Amniotic stem cell (primary cell): ENCODE measurements around the gene SCGN.

Source experiments
- DNase-seq: peaks from one replicate; lab custom pipeline; 2025; lab: John Stamatoyannopoulos, UW

The SCGN gene

DNA sequence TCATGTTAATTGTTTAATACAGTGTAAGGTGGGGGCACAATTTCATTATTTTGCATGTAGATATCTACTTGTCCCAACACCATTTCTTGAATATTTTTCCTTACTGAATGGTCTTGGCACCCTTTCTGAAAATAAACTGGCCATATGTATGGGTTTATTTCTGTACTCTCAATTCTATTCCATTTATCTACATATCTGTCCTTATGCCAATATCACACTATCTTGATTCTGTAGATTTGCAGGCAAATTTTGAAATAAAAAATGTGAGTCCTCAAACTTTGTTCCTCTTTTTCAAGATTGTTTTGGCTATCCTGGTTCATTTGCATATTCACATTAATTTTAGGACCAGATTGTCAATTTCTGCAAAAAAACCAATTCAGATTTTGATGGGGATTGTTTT, 34.8 kb downstream of the SCGN start:
- DNase-seq: no peak

DNA sequence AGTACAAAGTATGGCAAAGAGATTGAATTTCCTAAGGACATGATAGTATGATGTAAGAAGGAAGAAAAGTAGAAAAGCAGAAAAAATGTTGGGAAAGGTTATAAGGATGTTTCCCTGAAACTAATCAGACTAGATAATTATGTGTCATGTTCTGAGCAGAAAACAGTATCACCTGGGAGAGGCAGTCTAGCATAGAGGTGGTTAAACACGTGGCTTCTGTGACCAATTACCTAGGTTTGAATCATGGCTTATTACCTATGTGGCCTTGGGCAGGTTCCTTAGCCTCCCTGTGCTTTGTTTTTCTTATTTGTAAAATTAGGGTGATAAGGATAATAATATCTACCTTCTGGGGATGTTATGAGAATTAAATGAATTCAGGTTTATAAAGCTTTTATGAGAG, 38.0 kb downstream of the SCGN start:
- no peak for DNase-seq

DNA sequence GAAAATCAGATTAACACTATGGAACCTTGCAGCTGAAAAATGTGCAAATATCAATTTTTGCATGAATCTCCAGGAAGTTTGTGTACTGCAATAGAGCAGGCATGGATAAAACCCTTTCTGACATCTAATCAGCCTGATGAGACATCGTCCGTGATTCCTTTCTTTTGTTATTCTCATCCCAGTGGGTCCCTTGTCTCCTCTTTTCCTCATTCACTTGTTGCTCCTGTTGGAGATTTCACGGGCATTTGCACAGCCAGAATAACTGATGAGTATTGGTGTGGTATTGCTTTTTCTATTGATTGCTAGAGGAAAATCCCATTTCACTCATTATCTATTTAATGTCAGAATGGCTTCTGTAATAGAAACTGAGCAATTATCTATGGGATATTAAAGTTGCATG, 39.9 kb downstream of the SCGN start:
- no peak for DNase-seq

DNA sequence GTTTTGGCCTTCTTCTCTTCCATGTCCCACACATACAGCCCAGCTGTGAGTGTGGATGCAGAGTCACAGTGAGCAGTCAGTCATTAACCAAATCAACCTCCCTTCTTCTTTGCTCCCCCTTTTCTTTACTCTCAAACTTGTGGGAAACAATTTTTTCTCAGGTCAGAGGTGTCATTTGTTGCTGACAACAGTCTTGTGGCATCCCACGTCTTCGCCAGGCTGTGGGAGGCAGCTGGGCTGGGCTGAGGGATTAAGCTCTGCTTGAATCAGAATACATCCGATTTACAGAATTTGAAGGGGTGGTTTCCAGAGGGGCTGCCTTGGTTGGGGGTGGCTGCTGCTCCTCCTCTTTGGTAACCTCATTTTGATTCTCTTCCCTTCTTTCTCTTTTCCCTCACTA, 40.5 kb downstream of the SCGN start:
- no peak for DNase-seq

DNA sequence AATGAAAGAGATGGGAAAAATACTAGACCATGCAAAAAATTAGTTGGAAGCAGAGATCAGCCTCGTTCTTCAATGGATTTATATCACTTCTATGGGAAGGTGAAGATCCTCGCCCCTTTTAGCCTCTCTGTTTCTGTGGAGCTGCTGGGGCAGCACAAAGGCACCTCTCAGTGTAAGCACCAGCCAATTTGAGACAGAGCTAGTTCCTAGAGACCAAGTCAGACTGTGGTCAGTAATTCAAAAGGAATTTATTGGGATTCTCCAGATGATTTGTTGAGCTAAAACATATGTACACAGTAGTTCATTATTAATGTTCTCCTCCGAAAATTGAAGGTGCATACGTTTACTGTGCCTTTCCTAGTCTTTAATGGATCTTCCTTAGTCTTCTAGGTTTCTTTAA, 42.4 kb downstream of the SCGN start:
- DNase-seq: no peak

DNA sequence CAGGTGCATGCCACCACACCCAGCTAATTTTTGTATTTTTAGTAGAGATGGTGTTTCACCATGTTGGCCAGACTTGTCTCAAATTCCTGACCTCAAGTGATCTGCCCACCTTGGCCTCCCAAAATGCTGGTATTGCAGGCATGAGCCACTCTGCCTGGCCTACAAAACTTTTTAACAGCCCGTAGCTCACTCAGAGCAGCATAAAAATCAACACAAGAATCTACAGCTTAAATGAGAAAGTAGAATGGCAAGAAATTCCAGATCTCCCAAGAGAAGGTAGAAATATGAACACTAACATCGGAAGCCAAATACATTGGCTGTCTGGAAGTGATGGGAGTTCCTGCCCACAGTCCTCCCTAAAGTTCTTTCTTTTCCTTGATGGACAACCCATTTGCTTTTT, 43.7 kb downstream of the SCGN start:
- no peak for DNase-seq

DNA sequence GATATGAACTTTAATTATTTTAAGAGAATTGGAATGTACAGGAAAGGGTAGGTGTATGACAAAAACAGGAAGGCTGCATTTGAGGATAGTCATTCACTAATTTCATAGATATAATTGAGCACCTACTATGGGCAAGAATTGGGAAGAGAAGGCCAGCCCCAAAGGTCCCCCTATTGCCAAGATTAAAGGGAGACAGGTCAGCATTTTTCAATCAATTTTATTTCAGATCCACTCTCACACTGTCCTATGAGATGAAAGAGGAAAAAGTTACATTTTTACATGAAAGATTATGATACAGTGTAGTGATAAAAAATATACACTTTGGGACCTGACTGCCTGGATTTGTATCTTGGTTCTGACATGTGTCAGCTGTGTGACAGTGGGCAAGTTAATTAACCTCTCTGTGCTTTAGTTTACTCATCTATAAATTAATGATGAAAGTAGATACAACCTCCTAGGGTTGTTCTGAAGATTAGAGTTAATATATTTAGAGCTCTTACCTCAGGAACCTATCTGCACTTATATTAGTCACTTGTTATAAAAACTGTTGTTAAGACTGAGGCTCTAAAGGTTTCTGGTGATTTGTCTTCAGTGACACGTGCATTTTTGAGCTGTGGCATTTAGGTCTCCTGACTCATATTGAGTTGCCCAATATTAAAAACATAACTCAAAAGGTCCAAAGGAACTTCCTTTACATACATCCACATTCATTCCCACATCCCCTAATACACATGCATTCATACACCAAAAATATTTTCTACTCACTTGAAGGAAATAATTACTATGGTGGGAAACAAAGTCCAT, 45.7 kb downstream of the SCGN start:
- DNase-seq: no peak

DNA sequence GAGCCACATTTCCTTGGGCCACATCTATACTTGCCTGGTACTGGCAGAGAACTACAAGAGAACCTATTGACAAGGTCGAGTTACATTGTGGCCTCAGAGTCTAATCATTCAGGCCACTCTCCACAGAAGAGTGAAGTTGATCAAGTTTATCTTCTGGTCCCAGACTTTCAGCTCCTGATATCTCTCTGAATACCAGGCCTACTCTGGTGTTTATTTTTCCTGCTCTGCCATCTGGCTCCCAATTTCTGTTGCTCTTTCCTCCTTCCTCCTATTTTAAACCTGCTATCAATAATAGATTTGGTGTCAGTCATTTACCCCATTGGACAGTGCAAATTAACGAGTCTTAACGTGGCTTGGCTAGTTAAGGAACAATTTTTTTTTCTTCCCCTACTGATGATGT, 46.6 kb downstream of the SCGN start:
- no peak for DNase-seq

DNA sequence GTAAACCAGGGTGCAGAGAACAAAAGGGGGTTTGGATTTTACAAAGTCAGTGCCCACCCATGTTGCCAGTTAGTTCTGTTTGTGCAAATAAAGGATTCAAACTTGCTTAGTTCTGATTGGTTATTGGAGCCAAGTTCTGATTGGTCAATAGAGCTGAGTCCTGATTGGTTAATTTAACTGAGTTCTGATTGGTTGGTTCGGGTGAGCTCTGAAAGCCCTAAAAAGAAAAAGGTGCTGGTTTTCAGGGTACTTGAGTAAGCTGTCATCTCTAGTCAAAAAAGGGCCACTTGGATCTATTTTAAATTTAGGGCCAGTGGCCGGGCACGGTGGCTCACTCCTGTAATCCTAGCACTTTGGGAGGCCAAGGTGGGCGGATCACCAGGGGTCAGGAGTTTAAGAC, 47.6 kb downstream of the SCGN start:
- no peak for DNase-seq

DNA sequence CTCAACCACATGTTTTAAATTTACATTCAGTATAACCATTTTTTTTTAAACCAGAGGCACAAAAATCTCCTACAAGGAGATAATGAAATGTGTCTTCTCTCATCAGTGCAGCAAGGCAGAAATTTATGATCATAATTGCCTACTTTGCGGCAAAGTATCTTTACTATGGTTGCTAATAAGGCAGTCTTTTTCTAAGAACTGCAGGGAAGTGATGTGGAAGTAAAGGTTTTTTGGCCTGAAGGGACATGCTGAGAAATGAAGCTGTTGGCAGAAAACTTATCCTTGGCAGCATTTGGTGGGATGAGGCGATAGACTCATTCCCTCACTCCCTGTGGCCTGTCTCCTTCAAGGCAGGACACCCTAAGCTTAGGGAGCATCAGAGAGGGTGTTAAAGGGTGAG, 48.7 kb downstream of the SCGN start:
- no peak for DNase-seq

DNA sequence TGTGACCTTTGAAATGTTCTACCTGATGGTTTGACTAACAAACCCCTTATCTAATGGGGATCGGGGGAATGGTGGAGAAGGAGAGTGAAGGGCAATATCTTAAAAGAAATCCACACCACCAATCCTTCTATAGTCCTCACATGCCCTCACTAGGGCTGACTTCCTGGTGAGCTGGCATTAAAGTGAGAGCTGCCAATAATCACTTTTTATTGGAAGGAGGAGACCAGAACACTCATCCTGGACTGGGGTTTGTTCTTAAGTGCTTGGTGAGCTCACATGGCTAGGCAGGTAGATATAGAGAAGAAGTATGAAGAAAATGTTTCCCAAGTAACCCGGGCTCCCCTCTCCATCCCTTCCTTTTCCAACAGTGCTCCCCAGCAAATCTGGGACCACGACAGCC, 49.8 kb downstream of the SCGN start:
- DNase-seq: no peak

DNA sequence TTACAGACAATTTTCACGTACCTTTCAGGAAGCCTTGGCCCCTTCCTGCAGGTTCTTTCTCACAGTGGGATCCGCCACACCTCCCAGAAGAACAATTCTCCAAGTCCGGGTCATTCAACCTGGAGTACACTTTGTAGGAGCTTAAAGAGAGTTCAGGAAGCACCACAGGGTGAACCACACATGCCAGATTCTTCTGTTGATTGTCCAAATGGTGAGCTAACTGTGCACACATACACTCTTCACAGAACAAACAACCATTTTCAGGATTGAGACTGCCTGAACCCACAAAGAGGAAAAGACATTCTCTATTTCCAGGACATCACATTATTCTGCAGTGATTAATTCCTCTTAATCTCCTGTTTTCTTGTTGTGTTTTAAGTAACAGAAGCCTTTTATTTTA, 51.0 kb downstream of the SCGN start:
- no peak for DNase-seq

DNA sequence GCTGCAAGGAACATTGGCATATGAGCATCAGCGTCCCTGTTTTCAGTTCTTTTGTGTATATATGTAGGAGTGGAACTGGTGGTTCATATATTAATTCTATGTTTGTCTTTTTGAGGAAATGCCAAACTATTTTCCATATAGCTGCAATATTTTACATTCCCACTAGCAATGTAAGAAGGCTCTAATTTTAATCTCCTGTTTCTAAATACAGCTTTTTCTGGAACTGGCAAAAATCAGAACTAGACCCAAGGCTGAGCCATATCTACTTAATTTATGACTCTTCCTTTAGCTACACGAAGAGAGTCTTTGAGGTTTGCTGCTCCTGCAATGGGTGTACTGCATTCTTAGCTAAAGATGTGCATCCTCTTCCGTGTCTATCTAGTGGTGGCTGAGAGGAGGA, 52.0 kb downstream of the SCGN start:
- no peak for DNase-seq

DNA sequence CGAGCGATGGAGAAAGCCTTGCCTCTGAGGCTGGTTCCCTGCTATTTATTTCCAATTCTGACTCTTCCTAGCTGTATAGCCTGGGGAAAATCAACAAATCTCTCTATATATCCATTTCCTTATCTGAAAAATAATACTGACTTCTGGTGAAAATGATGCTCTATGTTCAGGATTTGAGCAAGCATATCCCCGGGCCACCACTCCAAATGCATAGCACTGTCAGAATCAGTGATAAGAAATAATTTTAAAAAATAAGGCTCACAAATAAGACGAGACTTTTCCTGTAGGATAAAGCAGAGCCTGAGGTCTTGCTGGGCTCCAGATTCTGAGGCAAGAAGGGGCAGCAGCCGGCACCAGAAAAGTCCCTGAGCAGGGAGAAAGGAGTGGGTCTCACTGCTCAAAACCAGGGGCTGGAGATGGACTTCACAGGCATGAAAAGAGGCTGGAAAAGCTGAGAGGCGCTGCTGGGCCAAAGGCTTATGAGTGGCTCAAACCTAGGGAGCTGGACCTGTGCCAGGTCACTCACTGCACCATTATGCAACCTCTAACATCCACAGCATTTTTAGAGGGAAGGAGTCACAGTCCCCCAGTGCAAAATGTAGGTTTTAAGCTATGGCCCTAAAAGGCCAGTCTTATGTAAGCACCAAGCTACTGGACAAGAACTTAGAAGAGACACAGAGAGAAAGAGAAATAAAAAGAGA, 54.4 kb downstream of the SCGN start:
- no peak for DNase-seq

DNA sequence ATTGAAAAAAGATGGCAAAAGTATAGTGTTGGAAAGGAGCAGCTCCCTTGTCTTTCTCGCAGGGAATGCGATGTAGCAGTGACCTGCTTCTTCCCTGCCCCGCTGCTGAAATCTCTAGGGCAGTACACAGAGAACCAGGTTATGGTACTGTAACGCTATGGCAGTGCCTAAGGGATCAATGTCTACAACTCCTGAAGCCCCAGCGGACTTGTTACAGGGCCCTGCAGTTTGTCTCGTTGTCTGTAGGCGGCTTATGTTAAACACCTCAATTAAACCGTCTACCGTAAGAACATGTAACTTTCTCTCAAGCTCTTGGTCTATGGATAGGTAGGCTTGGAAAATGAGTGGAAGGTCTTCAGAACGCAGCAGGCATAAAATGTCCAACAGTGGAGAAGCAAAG, 57.7 kb downstream of the SCGN start:
- no peak for DNase-seq

DNA sequence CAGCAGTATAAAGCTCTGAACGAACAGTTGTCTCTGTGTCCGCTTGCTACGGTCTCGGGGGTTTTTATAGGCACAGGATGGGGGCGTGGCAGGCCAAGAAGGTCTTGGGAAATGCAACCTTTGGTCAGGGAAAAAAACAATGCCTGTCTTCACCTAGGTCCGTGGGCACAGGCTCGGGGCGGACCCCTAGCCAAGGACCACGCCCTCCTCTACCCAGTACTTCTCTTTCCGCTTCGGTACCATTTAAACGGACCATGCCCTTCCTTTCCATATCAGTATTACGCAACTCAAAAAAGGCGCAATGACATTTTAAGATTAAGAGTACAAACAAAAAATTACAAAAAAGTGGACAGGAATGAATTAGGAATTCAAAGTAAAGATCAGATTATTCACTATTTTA, 58.3 kb downstream of the SCGN start:
- DNase-seq: no peak

DNA sequence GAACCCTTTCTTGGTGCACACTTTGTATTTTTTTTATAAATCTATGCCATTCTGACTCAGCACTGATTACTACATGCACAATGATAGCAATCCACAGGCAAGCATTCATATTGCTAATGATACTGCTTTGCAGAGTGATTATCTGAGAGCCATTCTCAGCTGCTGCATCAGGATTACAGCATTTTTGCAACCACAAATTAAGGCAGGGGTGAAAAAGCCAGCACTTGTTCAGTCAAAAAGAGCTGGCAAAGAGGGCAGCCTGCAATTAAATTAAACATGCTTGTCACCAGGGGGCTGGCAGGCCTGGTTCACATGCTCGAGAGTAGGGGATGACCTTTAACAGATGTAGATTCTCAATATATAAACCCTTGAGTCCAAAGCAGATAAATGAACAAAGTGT, 61.8 kb downstream of the SCGN start:
- DNase-seq: no peak

DNA sequence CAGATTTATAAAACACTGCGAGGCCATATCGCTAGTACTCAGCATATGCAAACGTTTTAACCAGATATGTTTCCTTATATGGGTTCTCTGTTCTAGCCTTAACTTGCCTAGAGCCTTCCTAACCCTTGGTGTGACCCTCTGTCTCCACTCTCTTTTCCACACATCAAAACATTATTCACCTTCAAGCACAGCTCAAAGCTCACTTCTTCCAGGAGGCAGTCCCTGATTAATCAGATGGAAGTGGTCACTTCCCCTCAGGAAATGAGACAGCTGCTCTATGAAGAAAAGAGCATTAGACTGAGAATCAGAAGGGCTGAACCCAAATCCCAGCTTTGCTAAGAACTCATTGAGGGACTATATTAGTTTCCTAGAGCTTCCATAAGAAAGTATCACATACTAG, 62.8 kb downstream of the SCGN start:
- no peak for DNase-seq

DNA sequence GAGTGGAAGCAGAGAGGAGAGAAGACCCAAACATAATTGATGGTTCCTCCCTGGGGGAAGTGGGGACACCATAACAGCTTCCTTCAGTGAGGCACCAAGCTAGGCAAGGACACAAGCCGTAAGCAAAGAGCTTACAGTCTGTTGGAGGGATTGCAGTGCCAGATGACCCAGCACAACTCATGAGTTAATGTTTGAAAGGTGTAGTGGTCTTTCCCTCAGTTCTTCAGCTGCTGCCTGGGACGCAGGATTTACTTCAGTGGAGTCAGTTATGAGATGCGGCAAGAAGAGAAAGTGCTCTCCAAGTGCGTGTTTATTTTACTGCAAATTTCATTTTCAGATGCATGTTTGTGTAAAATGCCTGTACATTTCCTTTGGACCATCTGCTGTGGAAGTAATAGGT, 63.8 kb downstream of the SCGN start:
- DNase-seq: no peak

DNA sequence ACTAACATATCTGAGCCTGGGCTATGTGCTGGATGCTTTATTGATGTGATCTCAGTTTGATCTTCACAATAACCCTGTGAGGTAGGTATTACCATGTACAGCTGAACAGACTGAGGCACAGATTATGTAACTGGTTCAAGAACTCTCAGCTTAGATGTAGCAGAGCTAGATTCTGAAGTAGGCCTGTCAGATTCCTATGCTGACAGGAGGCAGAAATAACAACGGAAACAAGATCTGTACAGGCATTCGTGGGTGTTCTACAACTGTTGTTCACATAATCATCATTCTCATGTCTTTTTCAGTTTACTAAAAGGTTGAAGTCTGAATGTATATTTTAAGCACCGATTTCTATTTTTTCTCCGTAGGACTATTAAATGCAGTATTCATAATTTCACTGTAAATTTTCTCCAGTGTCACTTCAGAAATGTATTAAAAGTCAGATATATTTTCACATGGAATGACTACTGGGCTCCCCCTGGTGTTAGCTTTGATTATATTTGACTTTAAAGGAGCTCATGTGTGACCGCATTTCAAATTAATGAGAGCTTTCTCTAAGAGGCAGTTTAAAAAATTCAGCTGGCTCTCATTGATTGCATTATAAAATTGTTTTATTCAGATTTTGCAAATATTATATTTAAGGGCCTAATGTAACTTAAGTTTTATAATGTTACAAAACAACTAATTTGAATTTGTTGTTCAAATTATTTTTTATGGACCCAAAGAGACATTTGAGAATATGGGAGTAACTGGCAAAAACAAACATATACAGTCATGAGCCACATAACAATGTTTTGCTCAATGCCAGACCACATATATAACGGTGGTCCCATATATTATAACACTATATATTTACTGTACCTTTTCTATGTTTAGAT, 66.1 kb downstream of the SCGN start:
- peak; percentile 7 for DNase-seq

DNA sequence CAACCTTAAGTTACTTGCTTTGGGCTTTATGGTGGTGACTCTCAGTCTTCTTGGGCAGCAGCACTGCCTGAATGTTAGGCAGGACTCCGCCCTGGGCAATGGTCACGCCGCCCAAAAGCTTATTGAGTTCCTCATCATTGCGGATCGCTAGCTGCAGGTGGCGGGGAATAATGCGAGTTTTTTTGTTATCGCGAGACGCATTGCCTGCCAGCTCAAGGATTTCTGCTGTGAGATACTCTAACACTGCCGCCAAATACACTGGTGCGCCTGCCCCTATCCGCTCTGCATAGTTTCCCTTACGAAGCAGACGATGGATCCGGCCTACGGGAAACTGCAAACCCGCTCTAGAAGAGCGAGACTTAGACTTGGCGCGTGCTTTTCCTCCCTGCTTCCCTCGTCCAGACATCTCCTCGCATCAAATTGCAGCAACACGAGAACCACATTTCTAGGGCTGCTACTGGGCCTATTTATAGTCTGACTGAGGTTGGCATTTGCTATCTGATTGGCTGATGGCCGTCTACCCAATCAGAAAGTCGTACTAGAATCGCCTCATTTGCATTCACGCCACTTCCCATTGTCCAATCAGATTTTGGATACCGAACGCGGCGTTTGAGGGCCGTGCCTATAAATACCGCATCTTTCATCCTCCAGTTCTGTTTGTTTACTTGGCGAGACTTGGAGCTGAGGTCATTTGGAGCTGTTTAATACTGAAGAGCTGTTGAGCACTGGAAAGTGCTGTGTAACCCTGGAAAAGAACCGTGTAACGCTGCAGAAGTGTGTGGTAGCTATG, 74.3 kb downstream of the SCGN start:
- DNase-seq: no peak

DNA sequence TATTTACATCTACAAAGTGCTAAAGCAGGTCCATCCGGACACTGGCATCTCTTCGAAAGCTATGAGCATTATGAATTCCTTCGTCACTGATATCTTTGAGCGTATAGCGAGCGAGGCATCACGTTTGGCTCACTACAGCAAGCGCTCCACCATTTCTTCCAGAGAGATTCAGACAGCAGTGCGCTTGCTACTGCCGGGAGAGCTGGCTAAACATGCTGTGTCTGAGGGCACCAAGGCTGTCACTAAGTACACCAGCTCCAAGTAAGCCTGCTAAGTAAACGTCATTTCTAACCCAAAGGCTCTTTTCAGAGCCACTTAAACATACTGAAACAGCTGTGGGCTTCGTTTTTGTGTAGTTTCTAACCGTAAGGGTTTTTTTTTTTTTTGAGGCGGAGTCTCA, 75.0 kb downstream of the SCGN start:
- no peak for DNase-seq
